C4-2B (cell line): ENCODE measurements around the gene ALKAL2.
"Not testable (repeated sequence)": the region's sequence is repeated elsewhere in the genome, so short reads cannot be mapped to it uniquely, and the experiment has no call there.

Experiments used
- H3K27ac ChIP-seq: fragments of 450-650 bp; 2 replicates; pipeline ENCODE4 v1.5.1; 2017
- CTCF ChIP-seq: fragments of 450-650 bp; conservative IDR thresholded peaks from 2 replicates; pipeline ENCODE4 v1.5.1; 2017; ENCODE audit warnings: mild to moderate bottlenecking
- ZFX ChIP-seq: fragments of 450-650 bp; IDR thresholded peaks from 2 replicates; pipeline ENCODE4 v1.6.1; 2017

The ALKAL2 gene

GRCh38 chr2:287911-288757 is at the start of gene ALKAL2:
Gene ALKAL2, minus strand, starts transcription at chr2:288091. Its CDS starts 256 bp downstream, at chr2:287835.
- TF ChIP-seq ZFX: no peak
- TF ChIP-seq CTCF: no peak
- no peak within 1 kb of the TSS for H3K27ac ChIP-seq

- not testable (repeated sequence) for H3K27ac ChIP-seq
Observed at GRCh38 chr2:336949-337348, 49.1 kb upstream of the ALKAL2 start.

- H3K27ac ChIP-seq: no peak overlapping the region
- no peak for TF ChIP-seq ZFX
- no peak for TF ChIP-seq CTCF
Observed at GRCh38 chr2:336360-336759, 48.5 kb upstream of the ALKAL2 start.

- H3K27ac ChIP-seq: no peak overlapping the region
- no peak for TF ChIP-seq ZFX
- TF ChIP-seq CTCF: peak; percentile 46
Observed at GRCh38 chr2:332592-332991, 44.7 kb upstream of the ALKAL2 start.

- TF ChIP-seq CTCF (no peak), ZFX (no peak)
- no peak overlapping the region for H3K27ac ChIP-seq
Observed at GRCh38 chr2:328761-329160, 40.9 kb upstream of the ALKAL2 start.

GRCh38 chr2:323035-323434 is 35.1 kb upstream of the ALKAL2 start:
- no peak for TF ChIP-seq ZFX
- no peak for TF ChIP-seq CTCF
- no peak overlapping the region for H3K27ac ChIP-seq

GRCh38 chr2:322326-322725 is 34.4 kb upstream of the ALKAL2 start:
- no peak overlapping the region for H3K27ac ChIP-seq
- no peak for TF ChIP-seq CTCF
- TF ChIP-seq ZFX: no peak

- TF ChIP-seq ZFX: no peak
- no peak overlapping the region for H3K27ac ChIP-seq
Observed at GRCh38 chr2:320561-320960, 32.7 kb upstream of the ALKAL2 start.
